Mesendoderm (in vitro differentiated cells): ENCODE measurements around the gene PPARA.

Source experiments
- DNase-seq: peaks from one replicate; pipeline ENCODE4 v3.0.0; 2013
- H2AK5ac ChIP-seq: 2 replicates; pipeline ENCODE4 v1.6.1; 2013; ENCODE audit warnings: low read length, inconsistent platforms
- H2BK120ac ChIP-seq: 2 replicates; pipeline ENCODE4 v1.6.1; 2013; ENCODE audit warnings: low read depth, mild to moderate bottlenecking, low read length, moderate library complexity, mixed read lengths
- H2BK15ac ChIP-seq: replicated peaks from 2 replicates; pipeline ENCODE4 v1.6.1; 2013; ENCODE audit warnings: low read depth, mild to moderate bottlenecking, moderate library complexity
- H2BK5ac ChIP-seq: 2 replicates; pipeline ENCODE4 v1.6.1; 2013; ENCODE audit warnings: low read length, inconsistent platforms
- H3K18ac ChIP-seq: 2 replicates; pipeline ENCODE4 v1.6.1; 2013; ENCODE audit warnings: mild to moderate bottlenecking, low read length, mixed read lengths
- H3K23ac ChIP-seq: one replicate; pipeline ENCODE4 v1.6.1; 2013; ENCODE audit warnings: low read length
- H3K27ac ChIP-seq: 2 replicates; pipeline ENCODE4 v1.5.1; 2013; ENCODE audit warnings: low read depth, mild to moderate bottlenecking, inconsistent platforms, low read length, moderate library complexity
- H3K27me3 ChIP-seq: 2 replicates; pipeline ENCODE4 v1.6.1; 2013; ENCODE audit warnings: low read length, control low read depth, mild to moderate bottlenecking, inconsistent platforms; ENCODE audit not compliant: insufficient read depth, poor library complexity
- H3K36me3 ChIP-seq: 2 replicates; pipeline ENCODE4 v1.6.1; 2013; ENCODE audit warnings: low read length, inconsistent platforms; ENCODE audit not compliant: control insufficient read depth, insufficient read depth
- H3K4ac ChIP-seq: one replicate; pipeline ENCODE4 v1.6.1; 2013; ENCODE audit warnings: low read depth, mild to moderate bottlenecking, low read length, moderate library complexity
- H3K4me1 ChIP-seq: 2 replicates; pipeline ENCODE4 v1.6.1; 2013; ENCODE audit warnings: low read depth, low read length, inconsistent platforms; ENCODE audit not compliant: control insufficient read depth
- H3K4me2 ChIP-seq: 2 replicates; pipeline ENCODE4 v1.6.1; 2013; ENCODE audit warnings: low read length
- H3K4me3 ChIP-seq: 2 replicates; pipeline ENCODE4 v1.5.1; 2013; ENCODE audit warnings: mild to moderate bottlenecking, low read length
- H3K56ac ChIP-seq: one replicate; pipeline ENCODE4 v1.6.1; 2013; ENCODE audit warnings: low read length
- H3K79me1 ChIP-seq: 2 replicates; pipeline ENCODE4 v1.6.1; 2013; ENCODE audit warnings: low read length, inconsistent platforms
- H3K79me2 ChIP-seq: 2 replicates; pipeline ENCODE4 v1.6.1; 2013; ENCODE audit warnings: mild to moderate bottlenecking, low read length; ENCODE audit not compliant: control insufficient read depth, insufficient read depth
- H3K9ac ChIP-seq: 2 replicates; pipeline ENCODE4 v1.6.1; 2013; ENCODE audit warnings: low read length, inconsistent platforms
- H4K5ac ChIP-seq: one replicate; pipeline ENCODE4 v1.6.1; 2013; ENCODE audit warnings: low read length
- H4K8ac ChIP-seq: one replicate; pipeline ENCODE4 v1.6.1; 2013; ENCODE audit warnings: low read depth, mild to moderate bottlenecking, control low read depth, low read length, moderate library complexity
- WGBS: extraction: QIAGEN DNeasy Blood & Tissue Kit; methylation state at CpG from one replicate; pipeline ENCODE4 v1.1.7; 2013; ENCODE audit warnings: low lambda C conversion rate, missing lambda C conversion rate; ENCODE audit not compliant: insufficient coverage; ENCODE audit errors: extremely low coverage; 5-methylcytosine and 5-hydroxymethylcytosine counted together

The PPARA gene

GRCh38 chr22:46107753-46108563, 42.4 kb upstream of the PPARA start:
- no peak overlapping the region for H3K18ac ChIP-seq
- no peaks in the 10 kb centered on the region for H3K79me1 ChIP-seq
- no peak overlapping the region for H3K23ac ChIP-seq
- peak overlapping the region; percentile 25 for H3K56ac ChIP-seq
- H3K4me2 ChIP-seq: no peak overlapping the region
- H3K27ac ChIP-seq: no peak overlapping the region
- H3K4me1 ChIP-seq: no peaks in the 10 kb centered on the region
- no peak overlapping the region for H4K8ac ChIP-seq
- H2BK120ac ChIP-seq: no peak overlapping the region
- no peaks in the 10 kb centered on the region for H3K27me3 ChIP-seq
- H3K36me3 ChIP-seq: no peaks in the 10 kb centered on the region
- no peaks in the 10 kb centered on the region for H3K79me2 ChIP-seq
- no CpG with 5 or more reads among the region's 22 CpGs for WGBS
- no peak overlapping the region for H2BK5ac ChIP-seq
- no peak overlapping the region for H2AK5ac ChIP-seq
- H3K9ac ChIP-seq: no peak overlapping the region
- DNase-seq: no peak
- no peak overlapping the region for H3K4ac ChIP-seq
- H4K5ac ChIP-seq: no peak overlapping the region
- no peak overlapping the region for H3K4me3 ChIP-seq
- no peak overlapping the region for H2BK15ac ChIP-seq

GRCh38 chr22:46108564-46109473, 41.5 kb upstream of the PPARA start:
- Histone ChIP-seq H3K9ac (no peak overlapping the region), H2AK5ac (no peak overlapping the region), H3K4me1 (no peaks in the 10 kb centered on the region), H3K4ac (no peak overlapping the region), H3K27me3 (no peaks in the 10 kb centered on the region), H3K4me3 (no peak overlapping the region), H3K56ac (no peak overlapping the region), H3K18ac (no peak overlapping the region), H3K4me2 (no peak overlapping the region), H3K79me2 (no peaks in the 10 kb centered on the region), H3K27ac (no peak overlapping the region), H2BK120ac (no peak overlapping the region), H4K8ac (no peak overlapping the region), H4K5ac (no peak overlapping the region), H3K23ac (no peak overlapping the region), H2BK15ac (no peak overlapping the region), H3K79me1 (no peaks in the 10 kb centered on the region), H3K36me3 (no peaks in the 10 kb centered on the region), H2BK5ac (no peak overlapping the region)
- WGBS: no CpG with 5 or more reads among the region's 20 CpGs
- DNase-seq: peak; percentile 67

- Histone ChIP-seq H3K79me2 (no peaks in the 10 kb centered on the region), H3K4ac (no peak overlapping the region), H3K36me3 (no peaks in the 10 kb centered on the region)
Observed at GRCh38 chr22:46109474-46110003, 40.8 kb upstream of the PPARA start.

GRCh38 chr22:46110215-46110614, 40.1 kb upstream of the PPARA start:
- Histone ChIP-seq H3K4me3 (no peak overlapping the region), H2BK5ac (no peak overlapping the region), H2AK5ac (no peak overlapping the region), H4K5ac (no peak overlapping the region), H3K79me2 (no peaks in the 10 kb centered on the region), H3K23ac (no peak overlapping the region), H2BK120ac (no peak overlapping the region), H3K4ac (no peak overlapping the region), H3K27me3 (no peaks in the 10 kb centered on the region), H4K8ac (no peak overlapping the region), H3K4me2 (no peak overlapping the region), H3K27ac (no peak overlapping the region), H3K56ac (peak overlapping the region; percentile 58), H3K4me1 (no peaks in the 10 kb centered on the region), H3K36me3 (no peaks in the 10 kb centered on the region), H3K9ac (no peak overlapping the region), H3K18ac (no peak overlapping the region), H3K79me1 (no peaks in the 10 kb centered on the region), H2BK15ac (no peak overlapping the region)
- DNase-seq: peak; percentile 58
- WGBS: no CpG with 5 or more reads among the region's 9 CpGs

More at GRCh38 chr22:46109474-46110003, 40.8 kb upstream of the PPARA start:
- DNase-seq: no peak
- Histone ChIP-seq H3K56ac (no peak overlapping the region), H3K4me2 (no peak overlapping the region), H3K27me3 (no peaks in the 10 kb centered on the region), H3K4me3 (no peak overlapping the region), H3K4me1 (no peaks in the 10 kb centered on the region), H4K5ac (no peak overlapping the region), H3K23ac (peak overlapping the region; percentile 31), H3K79me1 (no peaks in the 10 kb centered on the region), H2BK15ac (no peak overlapping the region), H4K8ac (no peak overlapping the region), H3K27ac (no peak overlapping the region), H2BK5ac (no peak overlapping the region), H2BK120ac (no peak overlapping the region), H3K9ac (no peak overlapping the region), H3K18ac (no peak overlapping the region), H2AK5ac (no peak overlapping the region)
- WGBS: no CpG with 5 or more reads among the region's 13 CpGs

GRCh38 chr22:46111645-46112306, 38.5 kb upstream of the PPARA start:
- DNase-seq: peak; percentile 48
- H3K27ac ChIP-seq: no peak overlapping the region
- peak overlapping the region; percentile 8 for H3K56ac ChIP-seq
- H2BK120ac ChIP-seq: no peak overlapping the region
- H3K18ac ChIP-seq: no peak overlapping the region
- no peaks in the 10 kb centered on the region for H3K79me1 ChIP-seq
- H3K79me2 ChIP-seq: no peaks in the 10 kb centered on the region
- H3K4me2 ChIP-seq: no peak overlapping the region
- no peak overlapping the region for H2AK5ac ChIP-seq
- H3K36me3 ChIP-seq: no peaks in the 10 kb centered on the region
- H3K4me3 ChIP-seq: no peak overlapping the region
- H3K4me1 ChIP-seq: no peaks in the 10 kb centered on the region
- H3K9ac ChIP-seq: no peak overlapping the region
- H4K5ac ChIP-seq: no peak overlapping the region
- no peak overlapping the region for H4K8ac ChIP-seq
- H2BK5ac ChIP-seq: no peak overlapping the region
- no peak overlapping the region for H3K23ac ChIP-seq
- no CpG with 5 or more reads among the region's 20 CpGs for WGBS
- no peaks in the 10 kb centered on the region for H3K27me3 ChIP-seq
- H2BK15ac ChIP-seq: no peak overlapping the region
- no peak overlapping the region for H3K4ac ChIP-seq
